Panc1 (cell line): ENCODE measurements around the gene ATP7B. TPM values are rescaled to one million over a fixed set of nuclear protein-coding genes. Genes with fewer than 3 reads are reported as not detected.

ENCODE experiments used
- ATAC-seq: fragments of 200-7000 bp; cut with Tn5 transposase; 2 replicates; pipeline ENCODE4 v1.9.1; 2020; ENCODE audit warnings: mild to moderate bottlenecking, moderate library complexity
- BruUV-seq: library from RNA; stranded (reverse); fragments of 400-500 nt; replicated peaks from 2 replicates; lab custom pipeline; 2021; lab: Mats Ljungman, UMichigan
- CTCF ChIA-PET: fragments of 300-600 bp; sonication (Branson Sonifier 250); formaldehyde crosslinking; loops from one replicate; lab custom pipeline; 2022; ENCODE audit warnings: antibody characterized with exemption; lab: Charles Lee
- POLR2A ChIA-PET: fragments of 300-600 bp; sonication (Branson Sonifier 250); formaldehyde crosslinking; loops from one replicate; lab custom pipeline; 2022; ENCODE audit warnings: antibody characterized with exemption; lab: Charles Lee
- DNase-seq: peaks from one replicate; pipeline ENCODE4 v3.0.0-alpha.2; 2010; ENCODE audit warnings: low read depth, low spot score
- H3K27ac ChIP-seq: 2 replicates; pipeline ENCODE4 v1.5.1; 2011; ENCODE audit warnings: mild to moderate bottlenecking, low read length, inconsistent platforms
- H3K27me3 ChIP-seq: fragments of 200-500 bp; sonication (Bioruptor generic); 2 replicates; pipeline ENCODE4 v1.6.0; 2014; ENCODE audit warnings: low read length, inconsistent platforms; ENCODE audit not compliant: control insufficient read depth, insufficient read depth
- H3K36me3 ChIP-seq: fragments of 200-500 bp; sonication (Bioruptor generic); 2 replicates; pipeline ENCODE4 v1.5.1; 2014; ENCODE audit warnings: inconsistent platforms, mild to moderate bottlenecking, low read length, moderate library complexity; ENCODE audit not compliant: control insufficient read depth, insufficient read depth
- H3K4me1 ChIP-seq: 2 replicates; pipeline ENCODE4 v1.5.1; 2011; ENCODE audit warnings: inconsistent platforms, mild to moderate bottlenecking, low read length, moderate library complexity; ENCODE audit not compliant: control insufficient read depth, insufficient read depth
- H3K4me3 ChIP-seq, 2 experiments: 2 replicates each; pipeline ENCODE4 v1.5.1; 2011 to 2012; ENCODE audit warnings: low read depth in 2 of 2, low read length in 2 of 2, mild to moderate bottlenecking in 2 of 2, inconsistent platforms in 1 of 2, moderate library complexity in 1 of 2
- H3K9me3 ChIP-seq: fragments of 200-500 bp; sonication (Bioruptor generic); 2 replicates; pipeline ENCODE4 v1.5.1; 2014; ENCODE audit warnings: low read depth, mild to moderate bottlenecking, inconsistent platforms, low read length, moderate library complexity; ENCODE audit not compliant: control insufficient read depth, insufficient read depth
- CTCF ChIP-seq: fragments of 450-650 bp; IDR thresholded peaks from 2 replicates; pipeline ENCODE4 v1.5.1; 2017; ENCODE audit warnings: mild to moderate bottlenecking
- POLR2AphosphoS5 ChIP-seq: IDR thresholded peaks from 2 replicates; pipeline ENCODE4 v1.6.1; 2012; ENCODE audit warnings: mild to moderate bottlenecking, low read depth, low read length, moderate library complexity
- REST ChIP-seq, 2 experiments: IDR thresholded peaks; 2 replicates each; pipeline ENCODE4 v1.6.1; 2011 to 2012; ENCODE audit warnings: low read depth in 2 of 2, control low read depth in 1 of 2, low read length in 1 of 2, mild to moderate bottlenecking in 1 of 2, moderate library complexity in 1 of 2; ENCODE audit not compliant: insufficient read depth in 1 of 2
- SIN3A ChIP-seq: IDR thresholded peaks from 2 replicates; pipeline ENCODE4 v1.6.1; 2012; ENCODE audit warnings: low read depth, mild to moderate bottlenecking, low read length, moderate library complexity, borderline replicate concordance; ENCODE audit not compliant: insufficient read depth
- TCF7L2 ChIP-seq: IDR thresholded peaks from 2 replicates; pipeline ENCODE4 v1.6.1; 2011; ENCODE audit warnings: mild to moderate bottlenecking, low read depth, low read length, inconsistent platforms
- in situ Hi-C: cut with HindIII; loops from 2 replicates; pipeline ENCODE4 v1.10.0; 2016; ENCODE audit warnings: low sequenced_read_pairs, low pct_unique_long_range_greater_than_20kb
- intact Hi-C: fragments of 100-400 bp; cut with micrococcal nuclease; formaldehyde crosslinking; loops from one replicate; pipeline ENCODE4 v1.10.0; 2022; ENCODE audit not compliant: unreplicated experiment
- total RNA-seq: library from RNA; stranded (reverse); gene quantifications from one replicate; pipeline ENCODE4 v1.2.1, GENCODE V29; 2021; ENCODE audit not compliant: unreplicated experiment

The ATP7B gene
- total RNA-seq, 1 experiment from 2014 or later: 19.6 TPM

- no peak for DNase-seq
- CTCF ChIA-PET: no interaction called here
Observed at GRCh38 chr13:51887468-51887867, 123.8 kb downstream of the ATP7B start.

GRCh38 chr13:51885651-51886050, 125.6 kb downstream of the ATP7B start:
- BruUV-seq: no TSS peak
- no peak for DNase-seq
- ChIA-PET POLR2A (no interaction called here), CTCF (no interaction called here)
- Histone ChIP-seq H3K4me1 (no peaks in the 10 kb centered on the region), H3K9me3 (no peaks in the 10 kb centered on the region), H3K27ac (no peak overlapping the region), H3K36me3 (no peaks in the 10 kb centered on the region), H3K27me3 (no peaks in the 10 kb centered on the region), H3K4me3 (no peak overlapping the region)
- intact Hi-C loops: no loop called here
- TF ChIP-seq CTCF (no peak), TCF7L2 (no peak), REST (IDR thresholded peaks at IDR 0.05; ENCODE audit: insufficient read depth in 1 of 2, low read depth in 2 of 2, low read length in 1 of 2) (no peak), POLR2AphosphoS5 (no peak), SIN3A (no peak)
- in situ Hi-C loops: no loop called here
- no peak for ATAC-seq

More at GRCh38 chr13:51887468-51887867, 123.8 kb downstream of the ATP7B start:
- POLR2A ChIA-PET: no interaction called here
- Histone ChIP-seq H3K4me3 (no peak overlapping the region), H3K36me3 (no peaks in the 10 kb centered on the region), H3K9me3 (no peaks in the 10 kb centered on the region), H3K27ac (no peak overlapping the region), H3K4me1 (no peaks in the 10 kb centered on the region), H3K27me3 (no peaks in the 10 kb centered on the region)
- no TSS peak for BruUV-seq
- TF ChIP-seq CTCF (no peak), REST (IDR thresholded peaks at IDR 0.05; ENCODE audit: insufficient read depth in 1 of 2, low read depth in 2 of 2, low read length in 1 of 2) (no peak), TCF7L2 (no peak), SIN3A (no peak), POLR2AphosphoS5 (no peak)
- in situ Hi-C loops (no loop called here), intact Hi-C loops (no loop called here)
- ATAC-seq: no peak
